ENCODE results near the gene ZFAND3.

GRCh38 chr6:37974943-37975342 is 155.4 kb downstream of the ZFAND3 start:
- TF ChIP-seq POLR2A (IDR thresholded peaks at IDR 0.05; ENCODE audit: low read length) (no peak), GATA1 (IDR thresholded peaks at IDR 0.05; ENCODE audit: low read depth, low read length) (no peak)

Data from erythroblast (primary cell).